H1 (cell line): ENCODE results near the gene WFDC10B. TPM values are rescaled to one million over a fixed set of nuclear protein-coding genes. Genes with fewer than 3 reads are reported as not detected.

Experiments
- CTCF ChIA-PET: fragments of 300-600 bp; sonication (Branson Sonifier 250); formaldehyde crosslinking; loops from one replicate; lab custom pipeline; 2021; ENCODE audit not compliant: partially characterized antibody; lab: Charles Lee
- POLR2A ChIA-PET: fragments of 300-600 bp; sonication (Branson Sonifier 250); formaldehyde crosslinking; loops from one replicate; lab custom pipeline; 2021; ENCODE audit warnings: inconsistent platforms; ENCODE audit not compliant: partially characterized antibody; lab: Charles Lee
- DNase-seq, 2 experiments: peaks; one replicate each; pipeline versions ENCODE4 v3.0.0 to v3.0.0-alpha.2; 2010 to 2022; ENCODE audit warnings: low spot score in 2 of 2, low read depth in 1 of 2, mixed read lengths in 1 of 2
- FAIRE-seq: peaks from 2 replicates; lab custom pipeline; 2011; peaks lifted over from hg19 to GRCh38; lab: Jason Lieb, UNC
- H2AFZ ChIP-seq: 2 replicates; pipeline ENCODE4 v1.8.1; 2012; ENCODE audit warnings: low read length, inconsistent platforms
- H2AK5ac ChIP-seq: 2 replicates; pipeline ENCODE4 v1.6.1; 2013; ENCODE audit warnings: low read depth, low read length
- H2BK120ac ChIP-seq: replicated peaks from 2 replicates; pipeline ENCODE3; 2013; ENCODE audit warnings: low read depth, low read length, inconsistent platforms
- H2BK12ac ChIP-seq: 2 replicates; pipeline ENCODE4 v1.6.1; 2013; ENCODE audit warnings: low read depth, low read length
- H2BK15ac ChIP-seq: 2 replicates; pipeline ENCODE4 v1.6.1; 2013; ENCODE audit warnings: low read length
- H2BK20ac ChIP-seq: 2 replicates; pipeline ENCODE4 v1.6.1; 2013; ENCODE audit warnings: low read length
- H2BK5ac ChIP-seq: 2 replicates; pipeline ENCODE4 v1.6.1; 2013; ENCODE audit warnings: low read depth, low read length
- H3K14ac ChIP-seq: 2 replicates; pipeline ENCODE4 v1.6.1; 2013; ENCODE audit warnings: inconsistent platforms; ENCODE audit not compliant: insufficient read length
- H3K18ac ChIP-seq: 2 replicates; pipeline ENCODE4 v1.6.1; 2013; ENCODE audit warnings: low read length; ENCODE audit errors: extremely low read depth
- H3K23ac ChIP-seq: 2 replicates; pipeline ENCODE4 v1.6.1; 2013; ENCODE audit warnings: inconsistent platforms; ENCODE audit not compliant: insufficient read length
- H3K23me2 ChIP-seq: 2 replicates; pipeline ENCODE4 v1.6.1; 2013; ENCODE audit warnings: low read depth, low read length
- H3K27ac ChIP-seq: 2 replicates; pipeline ENCODE4 v1.6.1; 2011; ENCODE audit warnings: low read depth, low read length, inconsistent platforms
- H3K27me3 ChIP-seq, 4 experiments: replicated peaks in 1 of 4; 1 replicate in 1 of 4; 2 replicates in 3 of 4; pipeline versions ENCODE4 v1.6.1 to v1.8.1; 2011 to 2013; ENCODE audit warnings: low read length in 3 of 4, mild to moderate bottlenecking in 3 of 4, inconsistent platforms in 2 of 4, mixed read lengths in 2 of 4, moderate library complexity in 1 of 4; ENCODE audit not compliant: control insufficient read depth in 3 of 4, insufficient read depth in 3 of 4; ENCODE audit errors: extremely low read depth in 1 of 4
- H3K36me3 ChIP-seq, 4 experiments: 2 replicates each; pipeline versions ENCODE4 v1.6.1 to v1.8.1; 2011 to 2013; ENCODE audit warnings: mild to moderate bottlenecking in 4 of 4, low read length in 3 of 4, moderate library complexity in 2 of 4, control low read depth in 1 of 4, inconsistent platforms in 1 of 4; ENCODE audit not compliant: insufficient read depth in 4 of 4, control insufficient read depth in 2 of 4
- H3K4ac ChIP-seq: replicated peaks from 2 replicates; pipeline ENCODE3; 2013; ENCODE audit warnings: low read length, low read depth, mixed read lengths, inconsistent platforms; ENCODE audit not compliant: insufficient read length
- H3K4me1 ChIP-seq, 4 experiments: replicated peaks in 1 of 4; 1 replicate in 1 of 4; 2 replicates in 3 of 4; pipeline versions ENCODE4 v1.6.1 to v1.8.1; 2011 to 2013; ENCODE audit warnings: low read length in 3 of 4, inconsistent platforms in 2 of 4, mixed read lengths in 1 of 4; ENCODE audit not compliant: insufficient read depth in 4 of 4, control insufficient read depth in 3 of 4
- H3K4me2 ChIP-seq, 2 experiments: 2 replicates each; pipeline versions ENCODE4 v1.6.1 to v1.8.1; 2011 to 2013; ENCODE audit warnings: low read depth in 2 of 2, low read length in 2 of 2, control low read depth in 1 of 2, inconsistent platforms in 1 of 2, mild to moderate bottlenecking in 1 of 2; ENCODE audit not compliant: insufficient read depth in 1 of 2
- H3K4me3 ChIP-seq, 4 experiments: fragments of 200-600, 300-600 bp in 1 of 4; sonication (generic), shearing (Covaris generic), sonication (Bioruptor Twin) in 1 of 4; 2 replicates each; pipeline versions ENCODE4 v1.5.1 to v1.8.1; 2011 to 2016; ENCODE audit warnings: low read length in 4 of 4, low read depth in 3 of 4, control low read depth in 2 of 4, inconsistent platforms in 2 of 4, mild to moderate bottlenecking in 2 of 4, mixed read lengths in 1 of 4, moderate library complexity in 1 of 4; ENCODE audit not compliant: insufficient read depth in 2 of 4; ENCODE audit errors: extremely low read depth in 1 of 4
- H3K56ac ChIP-seq: replicated peaks from 2 replicates; pipeline ENCODE3; 2013; ENCODE audit warnings: low read depth, mild to moderate bottlenecking, mixed read lengths, low read length, inconsistent platforms; ENCODE audit not compliant: insufficient read length
- H3K79me1 ChIP-seq: 2 replicates; pipeline ENCODE4 v1.6.1; 2013; ENCODE audit warnings: low read depth, low read length, control low read depth
- H3K79me2 ChIP-seq, 2 experiments: 2 replicates each; pipeline versions ENCODE4 v1.6.1 to v1.8.1; 2012 to 2013; ENCODE audit warnings: low read length in 2 of 2, mild to moderate bottlenecking in 2 of 2, inconsistent platforms in 1 of 2; ENCODE audit not compliant: insufficient read depth in 2 of 2, control insufficient read depth in 1 of 2
- H3K9ac ChIP-seq, 4 experiments: replicated peaks in 1 of 4; 1 replicate in 1 of 4; 2 replicates in 3 of 4; pipeline versions ENCODE4 v1.6.1 to v1.8.1; 2011 to 2013; ENCODE audit warnings: low read depth in 3 of 4, low read length in 3 of 4, control low read depth in 2 of 4, mild to moderate bottlenecking in 2 of 4, moderate library complexity in 2 of 4, inconsistent platforms in 1 of 4; ENCODE audit errors: extremely low read depth in 1 of 4
- H3K9me3 ChIP-seq, 2 experiments: 2 replicates each; pipeline versions ENCODE4 v1.6.1 to v1.8.1; 2012 to 2013; ENCODE audit warnings: mild to moderate bottlenecking in 2 of 2, moderate library complexity in 2 of 2, control low read depth in 1 of 2, inconsistent platforms in 1 of 2, low read depth in 1 of 2, low read length in 1 of 2, mixed read lengths in 1 of 2; ENCODE audit not compliant: insufficient read depth in 2 of 2
- H4K20me1 ChIP-seq, 2 experiments: replicated peaks in 1 of 2; 2 replicates each; pipeline versions ENCODE3 to v1.8.1; 2011 to 2013; ENCODE audit warnings: inconsistent platforms in 2 of 2, low read length in 2 of 2, mild to moderate bottlenecking in 1 of 2; ENCODE audit not compliant: insufficient read depth in 2 of 2, control insufficient read depth in 1 of 2
- H4K5ac ChIP-seq: 2 replicates; pipeline ENCODE4 v1.6.1; 2013; ENCODE audit warnings: low read length, low read depth, mixed read lengths, inconsistent platforms; ENCODE audit not compliant: insufficient read length
- H4K8ac ChIP-seq: 2 replicates; pipeline ENCODE4 v1.8.0; 2013; ENCODE audit warnings: mild to moderate bottlenecking, moderate library complexity, low read length, inconsistent platforms; ENCODE audit not compliant: insufficient read depth; ENCODE audit errors: extremely low read depth
- H4K91ac ChIP-seq: replicated peaks from 2 replicates; pipeline ENCODE3; 2013; ENCODE audit warnings: low read length, mixed read lengths, inconsistent platforms; ENCODE audit not compliant: insufficient read length
- GABPA ChIP-seq: IDR thresholded peaks from 2 replicates; pipeline ENCODE4 v1.6.1; 2011; ENCODE audit warnings: mild to moderate bottlenecking, low read length, moderate library complexity, borderline replicate concordance; ENCODE audit not compliant: insufficient read depth
- HDAC2 ChIP-seq, 2 experiments: fragments of 300-600 bp in 1 of 2; sonication (generic) in 1 of 2; IDR thresholded peaks; 2 replicates each; pipeline ENCODE4 v1.6.1; 2011 to 2012; ENCODE audit warnings: low read depth in 2 of 2, low read length in 2 of 2, mild to moderate bottlenecking in 2 of 2, moderate library complexity in 2 of 2, borderline replicate concordance in 1 of 2, inconsistent platforms in 1 of 2
- NANOG ChIP-seq: IDR thresholded peaks from 2 replicates; pipeline ENCODE4 v1.6.1; 2011; ENCODE audit warnings: low read length, low read depth, mild to moderate bottlenecking, inconsistent platforms; ENCODE audit not compliant: insufficient read depth, poor library complexity, severe bottlenecking
- POU5F1 ChIP-seq: IDR thresholded peaks from 2 replicates; pipeline ENCODE4 v1.6.1; 2011; ENCODE audit warnings: low read depth, mild to moderate bottlenecking, low read length, moderate library complexity
- SIN3A ChIP-seq, 2 experiments: IDR thresholded peaks in 1 of 2; conservative IDR thresholded peaks in 1 of 2; 2 replicates each; pipeline ENCODE4 v1.6.1; 2011 to 2012; ENCODE audit warnings: low read length in 2 of 2, improper control_type of control experiment in 1 of 2, low read depth in 1 of 2, mild to moderate bottlenecking in 1 of 2
- WGBS, 2 experiments: shearing (Covaris generic) in 1 of 2; methylation state at CpG; one replicate each; pipeline versions ENCODE4 v1.1.6 to v1.1.7; 2013 to 2015; ENCODE audit warnings: low lambda C conversion rate in 2 of 2, mixed read lengths in 2 of 2, inconsistent platforms in 1 of 2, low coverage in 1 of 2, missing lambda C conversion rate in 1 of 2; ENCODE audit not compliant: insufficient replicate concordance in 2 of 2, insufficient coverage in 1 of 2, insufficient read length in 1 of 2; ENCODE audit errors: extremely low coverage in 1 of 2, missing lambda C conversion rate in 1 of 2; 5-methylcytosine and 5-hydroxymethylcytosine counted together
- polyA plus RNA-seq, 7 experiments: library from polyadenylated mRNA; depleted of rRNA in 3 of 7; stranded (reverse) in 5 of 7; unstranded in 2 of 7; fragments of >200 nt in 5 of 7; fragments of 200-250 nt in 2 of 7; gene quantifications; 1 replicate in 5 of 7; 2 replicates in 1 of 7; 4 replicates in 1 of 7; pipeline versions ENCODE4 v1.2.1 to v1.2.3, GENCODE V29; 2011 to 2013; ENCODE audit warnings: missing spikeins in 2 of 7, mixed read lengths in 2 of 7
- total RNA-seq: library from RNA; stranded (reverse); fragmentation: NEBNext Ultra II Directional; extraction: Animal tissue kit (Norgen Biotek cat#: 25700); gene quantifications from 2 replicates; pipeline ENCODE4 v1.2.1, GENCODE V29; 2021
- TF ChIP-seq, protein P1 (sequence below), 3 experiments: IDR thresholded peaks; 1 replicate in 2 of 3; 2 replicates in 1 of 3; pipeline versions ENCODE4 v1.5.1 to v1.6.1; 2011; ENCODE audit warnings: low read length in 3 of 3, mild to moderate bottlenecking in 3 of 3, inconsistent platforms in 2 of 3, low read depth in 1 of 3, moderate library complexity in 1 of 3; ENCODE audit not compliant: insufficient read depth in 1 of 3; ENCODE audit errors: control extremely low read depth in 1 of 3
- TF ChIP-seq, protein P2 (sequence below): IDR thresholded peaks from 2 replicates; pipeline ENCODE4 v1.6.1; 2012; ENCODE audit warnings: inconsistent platforms
- TF ChIP-seq, protein P3 (sequence below): IDR thresholded peaks from 2 replicates; pipeline ENCODE4 v1.6.1; 2012; ENCODE audit warnings: low read length, inconsistent platforms

WFDC10B gene
- total and polyA plus RNA-seq, 2 of the 8 experiments (the other 6 are each of a cell fraction or from before 2014, with no cell fraction given): 0.21 to 0.54 TPM

DNA sequence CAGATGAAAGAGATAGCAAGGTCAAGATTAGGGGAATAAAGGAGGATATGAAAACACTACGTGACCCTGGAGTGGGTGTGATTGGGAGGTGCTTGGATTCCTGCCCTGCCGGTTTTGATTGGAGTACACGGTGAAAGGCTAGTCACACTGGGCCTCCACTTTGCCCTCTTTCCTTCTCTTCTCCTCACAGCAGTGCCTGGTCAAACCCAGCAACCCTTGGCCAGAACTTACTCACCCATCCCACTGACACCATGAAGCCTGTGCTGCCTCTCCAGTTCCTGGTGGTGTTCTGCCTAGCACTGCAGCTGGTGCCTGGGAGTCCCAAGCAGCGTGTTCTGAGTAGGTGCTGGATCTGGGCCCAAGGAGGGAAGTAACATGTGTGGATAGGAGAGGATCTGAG is 2.9 kb downstream of the WFDC10B start, which contains the start of gene WFDC13:
Gene WFDC13 (plus strand): TSS at position 166 of the 400 bp plus-strand sequence. CDS start 86 bp downstream, at position 252.
- H3K14ac ChIP-seq: no peak within 1 kb of the TSS
- no peak within 1 kb of the TSS; the same call in 1 of the 2 replicates for H2AFZ ChIP-seq
- no peak within 1 kb of the TSS for H3K4ac ChIP-seq
- no peak within 1 kb of the TSS for H3K27ac ChIP-seq
- CTCF ChIA-PET: interaction anchor here (1.6 to 1.7 kb wide), 2 partner anchors 16 to 73 kb away, joined by 5 to 8 read pairs; partner anchors contain the start of gene WFDC10A
- H3K79me1 ChIP-seq: no peaks in the 10 kb centered on the region
- 88% methylated on average over 4 of the region's 4 CpGs; no CpG with 5 or more reads in 1 of the 2 experiments for WGBS, 2 experiments
- no peak within 1 kb of the TSS for H2BK5ac ChIP-seq
- POLR2A ChIA-PET: no interaction called here
- H4K5ac ChIP-seq: no peak within 1 kb of the TSS
- H3K36me3 ChIP-seq: no peaks in the 10 kb centered on the region
- H3K4me3 ChIP-seq: no peak within 1 kb of the TSS
- DNase-seq (no peak), FAIRE-seq (no peak)
- H2BK120ac ChIP-seq: no peak within 1 kb of the TSS
- no peaks in the 10 kb centered on the region for H3K23me2 ChIP-seq
- no peak within 1 kb of the TSS for H3K18ac ChIP-seq
- no peak within 1 kb of the TSS for H3K4me2 ChIP-seq
- no peak within 1 kb of the TSS for H3K9ac ChIP-seq
- H4K91ac ChIP-seq: no peak within 1 kb of the TSS
- no peaks in the 10 kb centered on the region for H3K79me2 ChIP-seq
- H4K20me1 ChIP-seq: no peaks in the 10 kb centered on the region
- H4K8ac ChIP-seq: no peak within 1 kb of the TSS
- no peak within 1 kb of the TSS for H2BK12ac ChIP-seq
- H2BK15ac ChIP-seq: no peak within 1 kb of the TSS
- H2BK20ac ChIP-seq: no peak within 1 kb of the TSS; the same call in 1 of the 2 replicates
- no peaks in the 10 kb centered on the region for H3K4me1 ChIP-seq
- H3K56ac ChIP-seq: no peak within 1 kb of the TSS
- no peak within 1 kb of the TSS for H3K23ac ChIP-seq
- no peaks in the 10 kb centered on the region; a peak in 1 of 7 replicates for H3K27me3 ChIP-seq
- H3K9me3 ChIP-seq: no peaks in the 10 kb centered on the region
- H2AK5ac ChIP-seq: no peak within 1 kb of the TSS
- TF ChIP-seq GABPA: no peak
- TF ChIP-seq POU5F1: no peak
- no peak for TF ChIP-seq SIN3A (conservative IDR thresholded peaks at IDR 0.05 in 1 of 2, IDR thresholded peaks at IDR 0.05 in 1 of 2; ENCODE audit: low read depth in 1 of 2, low read length in 2 of 2)
- TF ChIP-seq, protein P1, sequence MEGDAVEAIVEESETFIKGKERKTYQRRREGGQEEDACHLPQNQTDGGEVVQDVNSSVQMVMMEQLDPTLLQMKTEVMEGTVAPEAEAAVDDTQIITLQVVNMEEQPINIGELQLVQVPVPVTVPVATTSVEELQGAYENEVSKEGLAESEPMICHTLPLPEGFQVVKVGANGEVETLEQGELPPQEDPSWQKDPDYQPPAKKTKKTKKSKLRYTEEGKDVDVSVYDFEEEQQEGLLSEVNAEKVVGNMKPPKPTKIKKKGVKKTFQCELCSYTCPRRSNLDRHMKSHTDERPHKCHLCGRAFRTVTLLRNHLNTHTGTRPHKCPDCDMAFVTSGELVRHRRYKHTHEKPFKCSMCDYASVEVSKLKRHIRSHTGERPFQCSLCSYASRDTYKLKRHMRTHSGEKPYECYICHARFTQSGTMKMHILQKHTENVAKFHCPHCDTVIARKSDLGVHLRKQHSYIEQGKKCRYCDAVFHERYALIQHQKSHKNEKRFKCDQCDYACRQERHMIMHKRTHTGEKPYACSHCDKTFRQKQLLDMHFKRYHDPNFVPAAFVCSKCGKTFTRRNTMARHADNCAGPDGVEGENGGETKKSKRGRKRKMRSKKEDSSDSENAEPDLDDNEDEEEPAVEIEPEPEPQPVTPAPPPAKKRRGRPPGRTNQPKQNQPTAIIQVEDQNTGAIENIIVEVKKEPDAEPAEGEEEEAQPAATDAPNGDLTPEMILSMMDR (IDR thresholded peaks at IDR 0.05; ENCODE audit: control extremely low read depth in 1 of 3, insufficient read depth in 1 of 3, low read depth in 1 of 3, low read length in 3 of 3): no peak
- TF ChIP-seq, protein P2, sequence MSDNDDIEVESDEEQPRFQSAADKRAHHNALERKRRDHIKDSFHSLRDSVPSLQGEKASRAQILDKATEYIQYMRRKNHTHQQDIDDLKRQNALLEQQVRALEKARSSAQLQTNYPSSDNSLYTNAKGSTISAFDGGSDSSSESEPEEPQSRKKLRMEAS: no peak
- TF ChIP-seq, protein P3, sequence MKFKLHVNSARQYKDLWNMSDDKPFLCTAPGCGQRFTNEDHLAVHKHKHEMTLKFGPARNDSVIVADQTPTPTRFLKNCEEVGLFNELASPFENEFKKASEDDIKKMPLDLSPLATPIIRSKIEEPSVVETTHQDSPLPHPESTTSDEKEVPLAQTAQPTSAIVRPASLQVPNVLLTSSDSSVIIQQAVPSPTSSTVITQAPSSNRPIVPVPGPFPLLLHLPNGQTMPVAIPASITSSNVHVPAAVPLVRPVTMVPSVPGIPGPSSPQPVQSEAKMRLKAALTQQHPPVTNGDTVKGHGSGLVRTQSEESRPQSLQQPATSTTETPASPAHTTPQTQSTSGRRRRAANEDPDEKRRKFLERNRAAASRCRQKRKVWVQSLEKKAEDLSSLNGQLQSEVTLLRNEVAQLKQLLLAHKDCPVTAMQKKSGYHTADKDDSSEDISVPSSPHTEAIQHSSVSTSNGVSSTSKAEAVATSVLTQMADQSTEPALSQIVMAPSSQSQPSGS: no peak
- no peak for TF ChIP-seq HDAC2 (IDR thresholded peaks at IDR 0.05; ENCODE audit: borderline replicate concordance in 1 of 2, low read depth in 2 of 2, low read length in 2 of 2)
- no peak for TF ChIP-seq NANOG
